Right renal cortex interstitium (tissue), 3 donors: ENCODE data around the gene KRTAP1-1. TPM values are rescaled to one million over a fixed set of nuclear protein-coding genes. Genes with fewer than 3 reads are reported as not detected.

Experiments used
- polyA plus RNA-seq, 3 donors: library from polyadenylated mRNA; unstranded; fragments of 120-200 nt; gene quantifications; one replicate each; pipeline ENCODE4 v1.2.1, GENCODE V29; 2013; ENCODE audit not compliant: insufficient read length in 3 of 3

KRTAP1-1 gene
- polyA plus RNA-seq, 3 donors = not detected

Other genes starting within 250 kb of the KRTAP1-1 start
- gene KRT28, start 241.5 kb downstream of the KRTAP1-1 start, polyA plus RNA-seq = not detected
- gene KRT10, start 218.8 kb downstream of the KRTAP1-1 start, polyA plus RNA-seq = 10 to 100 TPM; 33.0 to 44.7 (median 41.0) TPM
- gene KRT12, start 174.2 kb downstream of the KRTAP1-1 start, polyA plus RNA-seq = not detected
- gene KRT20, start 156.2 kb downstream of the KRTAP1-1 start, polyA plus RNA-seq = under 1 TPM in 2 of 3 donors, not detected in 1; 0.17 to 0.37 TPM
- gene KRT23, start 103.8 kb downstream of the KRTAP1-1 start, polyA plus RNA-seq = 1 to 10 TPM in 2 of 3 donors, under 1 TPM in 1; 0.45 to 2.2 (median 2.0) TPM
- not detected for gene KRT39, start 74.5 kb downstream of the KRTAP1-1 start, polyA plus RNA-seq
- gene KRT40, start 57.1 kb downstream of the KRTAP1-1 start, polyA plus RNA-seq = not detected
- gene KRTAP3-3, start 47.3 kb downstream of the KRTAP1-1 start, polyA plus RNA-seq = not detected
- not detected for gene KRTAP3-2, start 41.5 kb downstream of the KRTAP1-1 start, polyA plus RNA-seq
- not detected for gene KRTAP3-1, start 32.3 kb downstream of the KRTAP1-1 start, polyA plus RNA-seq
- gene KRTAP1-5, start 14.2 kb downstream of the KRTAP1-1 start, polyA plus RNA-seq = not detected
- gene KRTAP1-4, start 11.3 kb downstream of the KRTAP1-1 start, polyA plus RNA-seq = not detected
- not detected for gene KRTAP1-3, start 6.6 kb downstream of the KRTAP1-1 start, polyA plus RNA-seq
- gene KRTAP2-1, start 5.9 kb upstream of the KRTAP1-1 start, polyA plus RNA-seq = not detected
- gene KRTAP2-2, start 13.8 kb upstream of the KRTAP1-1 start, polyA plus RNA-seq = not detected
- not detected for gene KRTAP2-3, start 18.7 kb upstream of the KRTAP1-1 start, polyA plus RNA-seq
- not detected for gene KRTAP2-4, start 24.4 kb upstream of the KRTAP1-1 start, polyA plus RNA-seq
- gene KRTAP4-7, start 42.7 kb upstream of the KRTAP1-1 start, polyA plus RNA-seq = not detected
- not detected for gene KRTAP4-8, start 56.7 kb upstream of the KRTAP1-1 start, polyA plus RNA-seq
- gene KRTAP4-16, start 60.8 kb upstream of the KRTAP1-1 start, polyA plus RNA-seq = not detected
- not detected for gene KRTAP4-9, start 63.9 kb upstream of the KRTAP1-1 start, polyA plus RNA-seq
- not detected for gene KRTAP4-11, start 76.9 kb upstream of the KRTAP1-1 start, polyA plus RNA-seq
- gene KRTAP4-12, start 82.7 kb upstream of the KRTAP1-1 start, polyA plus RNA-seq = not detected
- not detected for gene KRTAP4-6, start 99.1 kb upstream of the KRTAP1-1 start, polyA plus RNA-seq
- not detected for gene KRTAP4-5, start 108.4 kb upstream of the KRTAP1-1 start, polyA plus RNA-seq
- not detected for gene KRTAP4-4, start 119.3 kb upstream of the KRTAP1-1 start, polyA plus RNA-seq
- gene KRTAP4-3, start 126.8 kb upstream of the KRTAP1-1 start, polyA plus RNA-seq = not detected
- not detected for gene KRTAP4-2, start 136.8 kb upstream of the KRTAP1-1 start, polyA plus RNA-seq
- gene KRTAP4-1, start 143.5 kb upstream of the KRTAP1-1 start, polyA plus RNA-seq = not detected
- not detected for gene KRTAP9-1, start 148.4 kb upstream of the KRTAP1-1 start, polyA plus RNA-seq
- gene KRTAP9-2, start 185.2 kb upstream of the KRTAP1-1 start, polyA plus RNA-seq = not detected
- not detected for gene KRTAP9-3, start 191.0 kb upstream of the KRTAP1-1 start, polyA plus RNA-seq
- not detected for gene KRTAP9-8, start 196.5 kb upstream of the KRTAP1-1 start, polyA plus RNA-seq
- not detected for gene KRTAP9-4, start 208.2 kb upstream of the KRTAP1-1 start, polyA plus RNA-seq
- not detected for gene KRTAP9-9, start 213.9 kb upstream of the KRTAP1-1 start, polyA plus RNA-seq
- gene KRTAP9-6, start 223.9 kb upstream of the KRTAP1-1 start, polyA plus RNA-seq = under 1 TPM; 0.10 to 0.14 (median 0.11) TPM
- not detected for gene KRTAP9-7, start 234.2 kb upstream of the KRTAP1-1 start, polyA plus RNA-seq